ENCODE data around the gene SPIN2B.

- TF ChIP-seq, protein P1, sequence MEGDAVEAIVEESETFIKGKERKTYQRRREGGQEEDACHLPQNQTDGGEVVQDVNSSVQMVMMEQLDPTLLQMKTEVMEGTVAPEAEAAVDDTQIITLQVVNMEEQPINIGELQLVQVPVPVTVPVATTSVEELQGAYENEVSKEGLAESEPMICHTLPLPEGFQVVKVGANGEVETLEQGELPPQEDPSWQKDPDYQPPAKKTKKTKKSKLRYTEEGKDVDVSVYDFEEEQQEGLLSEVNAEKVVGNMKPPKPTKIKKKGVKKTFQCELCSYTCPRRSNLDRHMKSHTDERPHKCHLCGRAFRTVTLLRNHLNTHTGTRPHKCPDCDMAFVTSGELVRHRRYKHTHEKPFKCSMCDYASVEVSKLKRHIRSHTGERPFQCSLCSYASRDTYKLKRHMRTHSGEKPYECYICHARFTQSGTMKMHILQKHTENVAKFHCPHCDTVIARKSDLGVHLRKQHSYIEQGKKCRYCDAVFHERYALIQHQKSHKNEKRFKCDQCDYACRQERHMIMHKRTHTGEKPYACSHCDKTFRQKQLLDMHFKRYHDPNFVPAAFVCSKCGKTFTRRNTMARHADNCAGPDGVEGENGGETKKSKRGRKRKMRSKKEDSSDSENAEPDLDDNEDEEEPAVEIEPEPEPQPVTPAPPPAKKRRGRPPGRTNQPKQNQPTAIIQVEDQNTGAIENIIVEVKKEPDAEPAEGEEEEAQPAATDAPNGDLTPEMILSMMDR (conservative IDR thresholded peaks at IDR 0.05; ENCODE audit: low read depth, low read length), result no peak
- TF ChIP-seq EZH2 (IDR thresholded peaks at IDR 0.05; ENCODE audit: borderline replicate concordance, low read depth, low read length, poor library complexity, severe bottlenecking), result no peak
These were observed 1.9 kb downstream of the SPIN2B start for GRCh38 chrX:57119416-57119815.

All from A673 (cell line).